PC-9 (cell line): ENCODE results near the gene ATP1A2.

Source experiments
- CTCF ChIP-seq: fragments of 200-600 bp; sonication (generic); conservative IDR thresholded peaks from 2 replicates; pipeline ENCODE4 v1.6.1; 2017; ENCODE audit warnings: mixed run types, antibody characterized with exemption, mild to moderate bottlenecking, moderate library complexity
- EZH2 ChIP-seq: fragments of 200-600 bp; sonication (generic); IDR thresholded peaks from 2 replicates; pipeline ENCODE4 v1.8.0; 2017; ENCODE audit warnings: antibody characterized with exemption, low read depth

- TF ChIP-seq CTCF, result no peak
- no peak for TF ChIP-seq EZH2
Measured at GRCh38 chr1:160069460-160070231, 45.9 kb upstream of the ATP1A2 start, which contains the start of gene KCNJ10.
